DMS79 treated with DMSO at 0.1 percent for 48 hours (cell line): Measurements from ENCODE around the gene NCR2.
"Not testable (repeated sequence)": the region's sequence is repeated elsewhere in the genome, so short reads cannot be mapped to it uniquely, and the experiment has no call there.

Experiments used
- DNase-seq: peaks from one replicate; lab custom pipeline; 2025; lab: John Stamatoyannopoulos, UW

The NCR2 gene

GRCh38 chr6:41335296-41335695, at the start of gene NCR2:
NCR2 (plus strand) TSS chr6:41335608; CDS start chr6:41335877, 269 bp downstream.
- DNase-seq: no peak

- peak; percentile 25 for DNase-seq
These were observed 48.7 kb upstream of the NCR2 start, which contains the start of gene TREM1 for GRCh38 chr6:41286544-41287346. TREM1 (minus strand) TSS chr6:41286682; CDS start chr6:41286655, 27 bp downstream.

- peak; percentile 98 for DNase-seq
These were observed 47.2 kb upstream of the NCR2 start for GRCh38 chr6:41288030-41288753.

GRCh38 chr6:41288754-41289129, 46.7 kb upstream of the NCR2 start:
- no peak for DNase-seq

- DNase-seq: peak; percentile 27
These were observed 45.6 kb upstream of the NCR2 start for GRCh38 chr6:41289815-41290214.

- no peak for DNase-seq
These were observed 43.7 kb upstream of the NCR2 start for GRCh38 chr6:41291717-41292116.

- DNase-seq: no peak
These were observed 41.1 kb upstream of the NCR2 start for GRCh38 chr6:41294214-41294872.

- DNase-seq: not testable (repeated sequence)
These were observed 38.2 kb upstream of the NCR2 start for GRCh38 chr6:41297248-41297647.

GRCh38 chr6:41298785-41299502, 36.5 kb upstream of the NCR2 start:
- no peak for DNase-seq

GRCh38 chr6:41302638-41303037, 32.8 kb upstream of the NCR2 start:
- DNase-seq: no peak

- DNase-seq: peak; percentile 36
These were observed 29.1 kb upstream of the NCR2 start for GRCh38 chr6:41306187-41306854.

- DNase-seq: no peak
These were observed 20.2 kb upstream of the NCR2 start for GRCh38 chr6:41315203-41315602.

- peak; percentile 75 for DNase-seq
These were observed 19.3 kb upstream of the NCR2 start for GRCh38 chr6:41315943-41316620.

GRCh38 chr6:41318261-41318653, 17.2 kb upstream of the NCR2 start:
- peak; percentile 83 for DNase-seq

GRCh38 chr6:41318654-41319565, 16.5 kb upstream of the NCR2 start:
- DNase-seq: peak; percentile 92

- DNase-seq: no peak
These were observed 14.2 kb upstream of the NCR2 start for GRCh38 chr6:41321183-41321582.

GRCh38 chr6:41325446-41326066, 9.9 kb upstream of the NCR2 start:
- no peak for DNase-seq

- no peak for DNase-seq
These were observed 9.3 kb upstream of the NCR2 start for GRCh38 chr6:41326092-41326491.

GRCh38 chr6:41327177-41327576, 8.2 kb upstream of the NCR2 start:
- no peak for DNase-seq
